ENCODE data around the gene RAMP3.

DNA sequence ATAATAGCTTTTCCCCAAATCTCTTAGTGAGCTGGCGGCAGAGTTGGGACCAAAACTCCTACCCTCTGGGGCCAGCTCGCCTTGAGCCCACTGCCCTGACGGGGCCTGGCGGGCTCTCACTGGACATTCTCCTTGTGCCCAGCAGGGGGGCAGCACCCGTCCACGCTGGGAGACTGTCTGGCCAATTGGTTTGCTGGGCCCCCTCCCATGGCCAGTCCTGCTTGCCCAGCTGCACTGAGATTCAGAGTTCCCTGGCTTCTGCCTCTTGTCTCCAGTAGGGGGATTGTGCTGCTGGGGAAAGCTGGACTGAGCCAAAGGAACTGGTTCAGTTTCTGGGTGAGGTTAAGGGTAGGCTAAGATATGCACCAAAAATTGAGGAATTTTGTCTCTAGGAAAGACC, 59.8 kb downstream of the RAMP3 start:
- TF ChIP-seq, protein P1, sequence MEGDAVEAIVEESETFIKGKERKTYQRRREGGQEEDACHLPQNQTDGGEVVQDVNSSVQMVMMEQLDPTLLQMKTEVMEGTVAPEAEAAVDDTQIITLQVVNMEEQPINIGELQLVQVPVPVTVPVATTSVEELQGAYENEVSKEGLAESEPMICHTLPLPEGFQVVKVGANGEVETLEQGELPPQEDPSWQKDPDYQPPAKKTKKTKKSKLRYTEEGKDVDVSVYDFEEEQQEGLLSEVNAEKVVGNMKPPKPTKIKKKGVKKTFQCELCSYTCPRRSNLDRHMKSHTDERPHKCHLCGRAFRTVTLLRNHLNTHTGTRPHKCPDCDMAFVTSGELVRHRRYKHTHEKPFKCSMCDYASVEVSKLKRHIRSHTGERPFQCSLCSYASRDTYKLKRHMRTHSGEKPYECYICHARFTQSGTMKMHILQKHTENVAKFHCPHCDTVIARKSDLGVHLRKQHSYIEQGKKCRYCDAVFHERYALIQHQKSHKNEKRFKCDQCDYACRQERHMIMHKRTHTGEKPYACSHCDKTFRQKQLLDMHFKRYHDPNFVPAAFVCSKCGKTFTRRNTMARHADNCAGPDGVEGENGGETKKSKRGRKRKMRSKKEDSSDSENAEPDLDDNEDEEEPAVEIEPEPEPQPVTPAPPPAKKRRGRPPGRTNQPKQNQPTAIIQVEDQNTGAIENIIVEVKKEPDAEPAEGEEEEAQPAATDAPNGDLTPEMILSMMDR (IDR thresholded peaks at IDR 0.05), result no peak
- TF ChIP-seq POLR2AphosphoS5 (IDR thresholded peaks at IDR 0.05) (no peak), POLR2A (IDR thresholded peaks at IDR 0.05) (no peak), EP300 (IDR thresholded peaks at IDR 0.05) (no peak)
